Uterus (tissue), 4 donors: ENCODE measurements around the gene RBMS3. TPM values are rescaled to one million over a fixed set of nuclear protein-coding genes. Genes with fewer than 3 reads are reported as not detected.

Source experiments
- DNase-seq, 2 donors: peaks; one replicate each; pipeline ENCODE4 v3.0.0-alpha.2; 2019 to 2020
- H3K27ac ChIP-seq, 2 donors: fragments of 200-600 bp; sonication (generic); 1 replicate in 1 of 2; 2 replicates in 1 of 2; pipeline ENCODE4 v1.5.1; 2016 to 2018
- H3K27me3 ChIP-seq, 2 donors: fragments of 200-600 bp; sonication (generic); one replicate each; pipeline ENCODE4 v1.5.1; 2018 to 2019; ENCODE audit warnings: control low read depth in 1 of 2
- H3K36me3 ChIP-seq, 2 donors: fragments of 200-600 bp; sonication (generic); one replicate each; pipeline ENCODE4 v1.5.1; 2019; ENCODE audit warnings: control low read depth in 1 of 2
- H3K4me1 ChIP-seq, 2 donors: fragments of 200-600 bp; sonication (generic); one replicate each; pipeline ENCODE4 v1.5.1; 2018 to 2019; ENCODE audit warnings: control low read depth in 1 of 2
- H3K4me3 ChIP-seq, 2 donors: fragments of 200-600 bp; sonication (generic); 1 replicate in 1 of 2; 2 replicates in 1 of 2; pipeline ENCODE4 v1.5.1; 2018 to 2019; ENCODE audit warnings: mild to moderate bottlenecking in 1 of 2
- H3K9me3 ChIP-seq, 2 donors: fragments of 200-600 bp; sonication (generic); one replicate each; pipeline ENCODE4 v1.5.1; 2019; ENCODE audit warnings: control low read depth in 1 of 2
- CTCF ChIP-seq, 4 experiments: fragments of 200-600 bp in 2 of 4; fragments of 450-650 bp in 2 of 4; sonication (generic) in 2 of 4; IDR thresholded peaks; one replicate each; pipeline ENCODE4 v1.5.1; 2016 to 2019; ENCODE audit warnings: antibody characterized with exemption in 4 of 4, mild to moderate bottlenecking in 2 of 4, moderate library complexity in 1 of 4
- POLR2A ChIP-seq, 2 donors: fragments of 450-650 bp; IDR thresholded peaks; one replicate each; pipeline ENCODE4 v1.6.1; 2016; ENCODE audit warnings: antibody characterized with exemption in 2 of 2, mild to moderate bottlenecking in 1 of 2, moderate library complexity in 1 of 2
- intact Hi-C: fragments of 100-400 bp; cut with DNase I; formaldehyde crosslinking; loops from one replicate; pipeline ENCODE4 v1.15.1; 2023; ENCODE audit warnings: low total_unique reads
- total RNA-seq, 4 donors: library from RNA; depleted of rRNA in 3 of 4; stranded (reverse); fragments of >200 nt in 3 of 4; gene quantifications; one replicate each; pipeline versions ENCODE4 v1.1.0 to v1.2.4, GENCODE V29; 2014 to 2023
- donor health status: DM: yes; HTN: yes; CAD: no.

RBMS3 gene
- total RNA-seq, 4 donors from 2014 or later: 45.9 to 113 (median 75.4) TPM

GRCh38 chr3:29889215-29889614 is 608.3 kb downstream of the RBMS3 start:
- H3K9me3 ChIP-seq: no peaks in the 10 kb centered on the region
- no peaks in the 10 kb centered on the region for H3K4me1 ChIP-seq
- intact Hi-C loops: no loop called here
- H3K27ac ChIP-seq: no peak overlapping the region
- no peak overlapping the region for H3K4me3 ChIP-seq
- TF ChIP-seq CTCF (IDR thresholded peaks at IDR 0.05) (no peak), POLR2A (IDR thresholded peaks at IDR 0.05) (no peak)
- no peaks in the 10 kb centered on the region for H3K27me3 ChIP-seq
- no peak for DNase-seq
- no peaks in the 10 kb centered on the region for H3K36me3 ChIP-seq

- no peak for DNase-seq
- intact Hi-C loops: no loop called here
- Histone ChIP-seq H3K27me3 (no peaks in the 10 kb centered on the region), H3K4me3 (no peak overlapping the region), H3K9me3 (no peaks in the 10 kb centered on the region), H3K36me3 (no peaks in the 10 kb centered on the region), H3K4me1 (no peaks in the 10 kb centered on the region), H3K27ac (no peak overlapping the region)
- no peak for TF ChIP-seq CTCF (IDR thresholded peaks at IDR 0.05)
Measured at GRCh38 chr3:29890801-29891200, 609.9 kb downstream of the RBMS3 start.

- intact Hi-C loops: no loop called here
- H3K27ac ChIP-seq: no peak overlapping the region
- no peaks in the 10 kb centered on the region for H3K4me1 ChIP-seq
- H3K9me3 ChIP-seq: no peaks in the 10 kb centered on the region
- no peak for TF ChIP-seq POLR2A (IDR thresholded peaks at IDR 0.05)
- TF ChIP-seq CTCF (IDR thresholded peaks at IDR 0.05): no peak
- H3K4me3 ChIP-seq: no peak overlapping the region
- no peaks in the 10 kb centered on the region for H3K36me3 ChIP-seq
- DNase-seq: no peak
- no peaks in the 10 kb centered on the region for H3K27me3 ChIP-seq
Measured at GRCh38 chr3:29892976-29893554, 612.2 kb downstream of the RBMS3 start.

GRCh38 chr3:29896856-29897255 is 616.0 kb downstream of the RBMS3 start:
- no peaks in the 10 kb centered on the region for H3K9me3 ChIP-seq
- no peaks in the 10 kb centered on the region for H3K27me3 ChIP-seq
- H3K4me1 ChIP-seq: no peaks in the 10 kb centered on the region
- H3K4me3 ChIP-seq: no peak overlapping the region
- intact Hi-C loops: no loop called here
- H3K27ac ChIP-seq: no peak overlapping the region
- no peak for DNase-seq
- no peak for TF ChIP-seq POLR2A (IDR thresholded peaks at IDR 0.05)
- no peak for TF ChIP-seq CTCF (IDR thresholded peaks at IDR 0.05)
- H3K36me3 ChIP-seq: no peaks in the 10 kb centered on the region

- H3K4me3 ChIP-seq: no peak overlapping the region
- no peaks in the 10 kb centered on the region for H3K9me3 ChIP-seq
- TF ChIP-seq POLR2A (IDR thresholded peaks at IDR 0.05) (no peak), CTCF (IDR thresholded peaks at IDR 0.05) (no peak)
- intact Hi-C loops: no loop called here
- no peak for DNase-seq
- H3K27me3 ChIP-seq: no peaks in the 10 kb centered on the region
- H3K4me1 ChIP-seq: no peaks in the 10 kb centered on the region
- no peaks in the 10 kb centered on the region for H3K36me3 ChIP-seq
- no peak overlapping the region for H3K27ac ChIP-seq
Measured at GRCh38 chr3:29898171-29898965, 617.5 kb downstream of the RBMS3 start.
